K562 (cell line): ENCODE measurements around the gene ARL4D. TPM values are rescaled to one million over a fixed set of nuclear protein-coding genes. Genes with fewer than 3 reads are reported as not detected.

Experiments used
- ARID4B ChIP-seq: sonication (generic); formaldehyde crosslinking; IDR thresholded peaks from 2 replicates; pipeline ENCODE4 v1.8.0; 2022; ENCODE audit warnings: mild to moderate bottlenecking, missing genetic modification reagents
- BCLAF1 ChIP-seq, 2 experiments: fragments of 450-650 bp in 1 of 2; IDR thresholded peaks; 2 replicates each; pipeline ENCODE4 v1.6.1; 2011 to 2017; ENCODE audit warnings: low read depth in 2 of 2, antibody characterized with exemption in 1 of 2, borderline replicate concordance in 1 of 2, low read length in 1 of 2, mild to moderate bottlenecking in 1 of 2, mixed read lengths in 1 of 2; ENCODE audit not compliant: control insufficient read depth in 1 of 2
- CAMTA2 ChIP-seq: fragments of 250-450 bp; sonication (Bioruptor Pico); conservative IDR thresholded peaks from 2 replicates; pipeline ENCODE4 v1.5.1; 2022
- EWSR1 ChIP-seq: fragments of 450-650 bp; IDR thresholded peaks from 2 replicates; pipeline ENCODE4 v1.6.1; 2018; ENCODE audit warnings: borderline replicate concordance, mild to moderate bottlenecking, low read depth, moderate library complexity; ENCODE audit not compliant: partially characterized antibody
- PHF21A ChIP-seq: fragments of 450-650 bp; IDR thresholded peaks from 2 replicates; pipeline ENCODE4 v1.6.1; 2017; ENCODE audit warnings: low read depth, borderline replicate concordance
- PURB ChIP-seq: sonication (generic); formaldehyde crosslinking; IDR thresholded peaks from 2 replicates; pipeline ENCODE4 v1.9.0; 2021; ENCODE audit warnings: low read depth, mild to moderate bottlenecking, missing genetic modification reagents
- RNF2 ChIP-seq: sonication (generic); IDR thresholded peaks from 2 replicates; pipeline ENCODE4 v1.6.1; 2016
- SOX6 ChIP-seq: fragments of 450-650 bp; IDR thresholded peaks from 2 replicates; pipeline ENCODE4 v1.6.1; 2014; ENCODE audit warnings: mild to moderate bottlenecking
- TAF9B ChIP-seq: fragments of 450-650 bp; IDR thresholded peaks from 2 replicates; pipeline ENCODE4 v1.6.1; 2018; ENCODE audit warnings: mild to moderate bottlenecking; ENCODE audit not compliant: partially characterized antibody
- TCF3 ChIP-seq: sonication (generic); formaldehyde crosslinking; IDR thresholded peaks from 2 replicates; pipeline ENCODE4 v1.4.0; 2020; ENCODE audit warnings: mild to moderate bottlenecking, missing genetic modification reagents
- UBTF ChIP-seq, 2 experiments: IDR thresholded peaks; 2 replicates each; pipeline ENCODE4 v1.6.1; 2012; ENCODE audit warnings: improper control_type of control experiment in 2 of 2, low read depth in 2 of 2, low read length in 2 of 2, borderline replicate concordance in 1 of 2
- ZNF551 ChIP-seq: fragments of 250-450 bp; sonication (Bioruptor Pico); IDR thresholded peaks from 2 replicates; pipeline ENCODE4 v1.5.0; 2021; ENCODE audit warnings: mild to moderate bottlenecking, moderate library complexity
- polyA plus RNA-seq, 8 experiments: library from polyadenylated mRNA; depleted of rRNA in 4 of 8; stranded (reverse) in 5 of 8; unstranded in 3 of 8; fragments of >200 nt; fragmentation: Nextera tagmentation in 2 of 8; fragmentation: Illumina TruSeq in 1 of 8; extraction: Ambion mirVana in 2 of 8; extraction: Trizol in 1 of 8; gene quantifications; 2 replicates each; pipeline versions ENCODE4 v1.2.1 to v1.2.3, GENCODE V29; 2011 to 2014; ENCODE audit warnings: inconsistent platforms in 1 of 8, missing spikeins in 1 of 8
- total RNA-seq, 7 experiments: library from RNA; depleted of rRNA in 6 of 7; stranded (reverse); fragments of >200 nt in 6 of 7; fragmentation: Illumina TruSeq in 2 of 7; extraction: Trizol in 2 of 7; gene quantifications; 2 replicates each; pipeline versions ENCODE4 v1.2.1 to v1.2.3, GENCODE V29; 2011 to 2021; ENCODE audit warnings: low replicate concordance in 1 of 7

Gene ARL4D
- total and polyA plus RNA-seq, 9 of the 15 experiments (the other 6 are each of a cell fraction or from before 2014, with no cell fraction given): 0.07 to 0.53 (median 0.28) TPM; not detected in 1

- TF ChIP-seq TAF9B (peak; percentile 34), CAMTA2 (CRISPR knock-in tag) (no peak), UBTF (IDR thresholded peaks at IDR 0.05; ENCODE audit: borderline replicate concordance in 1 of 2, low read depth in 2 of 2, low read length in 2 of 2) (no peak), PHF21A (no peak), RNF2 (no peak), BCLAF1 (IDR thresholded peaks at IDR 0.05; ENCODE audit: borderline replicate concordance in 1 of 2, control insufficient read depth in 1 of 2, low read depth in 2 of 2, low read length in 1 of 2) (no peak), ARID4B (no peak), PURB (CRISPR knock-in tag) (no peak), EWSR1 (no peak), ZNF551 (CRISPR knock-in tag) (no peak), TCF3 (CRISPR knock-in tag) (no peak), SOX6 (peak; percentile 85)
These were observed 47.9 kb upstream of the ARL4D start (continued) for GRCh38 chr17:43350888-43351361.
